Calu3 (cell line): Measurements from ENCODE around the gene EMX2. TPM values are rescaled to one million over a fixed set of nuclear protein-coding genes. Genes with fewer than 3 reads are reported as not detected.

Experiments used
- BruUV-seq: library from RNA; stranded (reverse); fragments of 400-500 nt; replicated peaks from 2 replicates; lab custom pipeline; 2021; lab: Mats Ljungman, UMichigan
- CTCF ChIA-PET: fragments of 300-600 bp; sonication (Branson Sonifier 250); formaldehyde crosslinking; loops from one replicate; lab custom pipeline; 2022; ENCODE audit warnings: antibody characterized with exemption; lab: Charles Lee
- DNase-seq: peaks from one replicate; pipeline ENCODE4 v3.0.0; 2022
- H3K27ac Mint-ChIP-seq: one replicate; pipeline ENCODE4 v1.8.0; 2022; ENCODE audit warnings: mixed read lengths; ENCODE audit not compliant: unreplicated experiment
- H3K27me3 Mint-ChIP-seq: one replicate; pipeline ENCODE4 v1.8.0; 2022; ENCODE audit warnings: mixed read lengths; ENCODE audit not compliant: unreplicated experiment
- H3K36me3 Mint-ChIP-seq: one replicate; pipeline ENCODE4 v1.8.0; 2022; ENCODE audit warnings: mild to moderate bottlenecking, moderate library complexity, mixed read lengths; ENCODE audit not compliant: insufficient read depth, unreplicated experiment
- H3K4me1 Mint-ChIP-seq: one replicate; pipeline ENCODE4 v1.8.0; 2022; ENCODE audit warnings: mild to moderate bottlenecking, low read depth, mixed read lengths; ENCODE audit not compliant: unreplicated experiment
- H3K4me3 Mint-ChIP-seq: one replicate; pipeline ENCODE4 v1.8.0; 2022; ENCODE audit warnings: mild to moderate bottlenecking, low read depth, moderate library complexity, mixed read lengths; ENCODE audit not compliant: unreplicated experiment
- H3K9me3 Mint-ChIP-seq: one replicate; pipeline ENCODE4 v1.8.0; 2022; ENCODE audit warnings: low read depth, mixed read lengths; ENCODE audit not compliant: unreplicated experiment
- intact Hi-C: fragments of 100-400 bp; cut with micrococcal nuclease; formaldehyde crosslinking; loops from one replicate; pipeline ENCODE4 v1.10.0; 2022; ENCODE audit not compliant: unreplicated experiment
- total RNA-seq: library from RNA; stranded (reverse); gene quantifications from 2 replicates; pipeline ENCODE4 v1.2.3, GENCODE V29; 2022
- TF ChIP-seq, protein P1 (sequence below): fragments of 200-600 bp; IDR thresholded peaks from one replicate; pipeline ENCODE4 v1.8.0; 2022; ENCODE audit warnings: antibody characterized with exemption; ENCODE audit not compliant: unreplicated experiment

The EMX2 gene
- total RNA-seq, 1 experiment from 2014 or later: not detected

DNA sequence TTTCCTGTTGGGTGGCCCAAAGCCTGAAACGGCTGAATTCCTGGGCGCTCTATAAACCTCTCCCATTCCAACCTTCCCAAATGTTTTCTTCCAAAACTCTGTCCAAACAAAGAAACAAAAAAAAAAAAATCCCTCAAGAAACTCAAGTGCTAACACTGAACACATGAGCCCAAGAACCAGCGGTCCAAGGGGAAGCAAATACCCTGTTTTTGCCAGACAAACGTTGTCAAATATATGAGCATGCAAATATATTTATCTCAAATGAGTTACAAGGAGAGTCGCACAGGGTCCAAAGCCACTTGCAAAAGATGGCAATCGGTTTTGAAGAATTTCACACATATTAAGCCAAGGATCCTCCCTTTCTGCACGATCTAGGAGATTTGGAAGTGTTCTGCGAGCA is 23.3 kb upstream of the EMX2 start:
- CTCF ChIA-PET: no interaction called here
- DNase-seq: no peak
- TF ChIP-seq, protein P1, sequence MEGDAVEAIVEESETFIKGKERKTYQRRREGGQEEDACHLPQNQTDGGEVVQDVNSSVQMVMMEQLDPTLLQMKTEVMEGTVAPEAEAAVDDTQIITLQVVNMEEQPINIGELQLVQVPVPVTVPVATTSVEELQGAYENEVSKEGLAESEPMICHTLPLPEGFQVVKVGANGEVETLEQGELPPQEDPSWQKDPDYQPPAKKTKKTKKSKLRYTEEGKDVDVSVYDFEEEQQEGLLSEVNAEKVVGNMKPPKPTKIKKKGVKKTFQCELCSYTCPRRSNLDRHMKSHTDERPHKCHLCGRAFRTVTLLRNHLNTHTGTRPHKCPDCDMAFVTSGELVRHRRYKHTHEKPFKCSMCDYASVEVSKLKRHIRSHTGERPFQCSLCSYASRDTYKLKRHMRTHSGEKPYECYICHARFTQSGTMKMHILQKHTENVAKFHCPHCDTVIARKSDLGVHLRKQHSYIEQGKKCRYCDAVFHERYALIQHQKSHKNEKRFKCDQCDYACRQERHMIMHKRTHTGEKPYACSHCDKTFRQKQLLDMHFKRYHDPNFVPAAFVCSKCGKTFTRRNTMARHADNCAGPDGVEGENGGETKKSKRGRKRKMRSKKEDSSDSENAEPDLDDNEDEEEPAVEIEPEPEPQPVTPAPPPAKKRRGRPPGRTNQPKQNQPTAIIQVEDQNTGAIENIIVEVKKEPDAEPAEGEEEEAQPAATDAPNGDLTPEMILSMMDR: no peak
- Mint-ChIP-seq H3K27ac (no peak overlapping the region), H3K9me3 (no peaks in the 10 kb centered on the region), H3K36me3 (no peaks in the 10 kb centered on the region), H3K4me3 (no peak overlapping the region), H3K27me3 (peaks cover 23% of the 10 kb centered on the region), H3K4me1 (no peaks in the 10 kb centered on the region)
- no TSS peak for BruUV-seq
- intact Hi-C loops: no loop called here

- H3K9me3 Mint-ChIP-seq: no peaks in the 10 kb centered on the region
- H3K27me3 Mint-ChIP-seq: peaks cover 23% of the 10 kb centered on the region
- CTCF ChIA-PET: no interaction called here
- H3K4me3 Mint-ChIP-seq: no peak overlapping the region
- no peak for DNase-seq
- no TSS peak for BruUV-seq
- no peaks in the 10 kb centered on the region for H3K36me3 Mint-ChIP-seq
- H3K27ac Mint-ChIP-seq: no peak overlapping the region
- TF ChIP-seq, protein P1: no peak
- no peaks in the 10 kb centered on the region for H3K4me1 Mint-ChIP-seq
- intact Hi-C loops: no loop called here
These were observed 22.7 kb upstream of the EMX2 start for GRCh38 chr10:117519879-117520278.

GRCh38 chr10:117530791-117531190 is 11.8 kb upstream of the EMX2 start:
- Mint-ChIP-seq H3K27ac (no peak overlapping the region), H3K27me3 (peaks cover 66% of the 10 kb centered on the region), H3K9me3 (no peaks in the 10 kb centered on the region), H3K36me3 (no peaks in the 10 kb centered on the region), H3K4me3 (no peak overlapping the region), H3K4me1 (no peaks in the 10 kb centered on the region)
- TF ChIP-seq, protein P1: no peak
- intact Hi-C loops: no loop called here
- DNase-seq: no peak
- BruUV-seq: no TSS peak
- CTCF ChIA-PET: no interaction called here

DNA sequence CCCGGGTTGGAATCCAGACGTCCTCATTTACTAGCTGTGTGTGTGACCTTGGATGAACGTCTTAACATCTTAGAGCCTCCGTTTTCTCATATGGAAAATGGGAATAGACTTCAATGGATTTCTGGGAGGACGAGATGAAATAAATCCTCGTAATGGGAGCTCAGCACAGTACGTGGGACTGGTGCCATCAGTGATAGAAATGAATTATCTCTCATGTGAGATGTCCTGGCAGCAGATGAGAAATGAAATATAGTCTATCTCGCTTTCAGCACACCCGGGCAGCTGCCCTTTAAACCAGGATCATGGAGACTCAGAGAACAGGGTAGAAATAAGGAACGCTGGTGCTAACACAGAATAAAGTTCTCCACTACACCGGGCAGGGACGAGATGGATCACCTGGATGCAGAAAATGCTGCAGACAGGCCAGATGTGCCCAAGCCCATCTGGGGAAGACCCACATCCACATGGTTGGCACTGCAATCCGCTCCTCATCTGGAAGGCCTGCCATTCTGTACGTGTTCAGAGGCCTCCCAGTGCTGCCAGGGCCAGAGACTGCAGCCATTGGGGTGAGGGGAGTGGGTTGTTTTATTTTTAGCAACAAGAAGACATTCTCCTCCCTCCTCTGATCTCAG is 11.1 kb upstream of the EMX2 start:
- Mint-ChIP-seq H3K27ac (no peak overlapping the region), H3K9me3 (no peaks in the 10 kb centered on the region), H3K27me3 (peaks cover 73% of the 10 kb centered on the region), H3K4me1 (no peaks in the 10 kb centered on the region), H3K36me3 (no peaks in the 10 kb centered on the region), H3K4me3 (no peak overlapping the region)
- BruUV-seq: no TSS peak
- intact Hi-C loops: no loop called here
- CTCF ChIA-PET: no interaction called here
- no peak for DNase-seq
- TF ChIP-seq, protein P1: no peak
